GM12878 (cell line): ENCODE results near the gene MED19. TPM values are rescaled to one million over a fixed set of nuclear protein-coding genes. Genes with fewer than 3 reads are reported as not detected.

Experiments
- ATAC-seq: fragments of 200-7000 bp; cut with Tn5 transposase; 3 replicates; pipeline ENCODE4 v1.9.1; 2020; ENCODE audit warnings: mild to moderate bottlenecking, moderate library complexity
- BruUV-seq: library from RNA; stranded (reverse); fragments of 400-500 nt; replicated peaks from 2 replicates; lab custom pipeline; 2021; lab: Mats Ljungman, UMichigan
- CTCF ChIA-PET: fragments of 300-600 bp; sonication (Branson Sonifier 250); formaldehyde crosslinking; extraction: SDS; loops from one replicate; lab custom pipeline; 2021; ENCODE audit warnings: inconsistent platforms; lab: Yijun Ruan, JAX
- POLR2A ChIA-PET: fragments of 350-600 bp; formaldehyde crosslinking; extraction: SDS; loops from one replicate; lab custom pipeline; 2021; ENCODE audit warnings: inconsistent platforms; lab: Charles Lee
- RAD21 ChIA-PET: fragments of 300-600 bp; sonication (Branson Sonifier 250); formaldehyde crosslinking; loops from one replicate; lab custom pipeline; 2023; ENCODE audit warnings: antibody characterized with exemption; ENCODE audit not compliant: unreplicated experiment; lab: Charles Lee
- SMC1A ChIA-PET: fragments of 300-600 bp; sonication (Branson Sonifier 250); formaldehyde crosslinking; loops from one replicate; lab custom pipeline; 2023; ENCODE audit not compliant: unreplicated experiment, uncharacterized antibody; lab: Charles Lee
- DNase-seq: peaks from one replicate; pipeline ENCODE4 v3.0.0-alpha.2; 2011; ENCODE audit warnings: low read depth, low spot score
- FAIRE-seq: peaks from 3 replicates; lab custom pipeline; 2011; peaks lifted over from hg19 to GRCh38; lab: Jason Lieb, UNC
- H2AFZ ChIP-seq: 2 replicates; pipeline ENCODE4 v1.6.0; 2011; ENCODE audit warnings: low read depth, low read length, control low read depth; ENCODE audit not compliant: control insufficient read depth
- H3K27ac ChIP-seq: 2 replicates; pipeline ENCODE4 v1.5.1; 2011; ENCODE audit warnings: control low read depth; ENCODE audit not compliant: control insufficient read depth, insufficient read depth
- H3K27me3 ChIP-seq, 2 experiments: replicated peaks in 1 of 2; 2 replicates each; pipeline versions ENCODE4 v1.6.0 to v1.6.1; 2011; ENCODE audit warnings: low read length in 1 of 2; ENCODE audit not compliant: control insufficient read depth in 2 of 2, insufficient read depth in 2 of 2
- H3K36me3 ChIP-seq, 2 experiments: 2 replicates each; pipeline ENCODE4 v1.5.1; 2011; ENCODE audit warnings: low read length in 1 of 2; ENCODE audit not compliant: control insufficient read depth in 2 of 2, insufficient read depth in 2 of 2
- H3K4me1 ChIP-seq: 2 replicates; pipeline ENCODE4 v1.6.1; 2011; ENCODE audit warnings: mild to moderate bottlenecking, low read length, moderate library complexity, mixed read lengths; ENCODE audit not compliant: control insufficient read depth, insufficient read depth
- H3K4me2 ChIP-seq: 2 replicates; pipeline ENCODE4 v1.6.0; 2011; ENCODE audit warnings: control low read depth; ENCODE audit not compliant: control insufficient read depth, insufficient read depth
- H3K4me3 ChIP-seq: fragments of 200-600 bp; sonication (generic); 2 replicates; pipeline ENCODE4 v1.5.1; 2016
- H3K79me2 ChIP-seq: 2 replicates; pipeline ENCODE4 v1.6.0; 2011; ENCODE audit warnings: low read length; ENCODE audit not compliant: control insufficient read depth, insufficient read depth
- H3K9ac ChIP-seq: 2 replicates; pipeline ENCODE4 v1.8.0; 2011; ENCODE audit warnings: low read length, control low read depth, mixed read lengths; ENCODE audit not compliant: control insufficient read depth, insufficient read depth
- H3K9me3 ChIP-seq: replicated peaks from 3 replicates; pipeline ENCODE4 v1.5.1; 2011; ENCODE audit warnings: mild to moderate bottlenecking, low read length; ENCODE audit not compliant: control insufficient read depth, insufficient read depth
- H4K20me1 ChIP-seq: 2 replicates; pipeline ENCODE4 v1.6.0; 2011; ENCODE audit not compliant: control insufficient read depth, insufficient read depth
- CREM ChIP-seq: IDR thresholded peaks from 2 replicates; pipeline ENCODE4 v1.6.1; 2014; ENCODE audit warnings: antibody characterized with exemption, low read depth
- EZH2 ChIP-seq: IDR thresholded peaks from 2 replicates; pipeline ENCODE4 v1.6.1; 2012; ENCODE audit warnings: low read depth, mild to moderate bottlenecking, control low read depth, inconsistent platforms, low read length, borderline replicate concordance; ENCODE audit not compliant: control insufficient read depth
- FOS ChIP-seq: IDR thresholded peaks from 3 replicates; pipeline ENCODE4 v1.6.1; 2011; ENCODE audit warnings: borderline replicate concordance; ENCODE audit not compliant: insufficient read length; ENCODE audit errors: extremely low read depth
- HSF1 ChIP-seq: fragments of 150-350 bp; IDR thresholded peaks from 2 replicates; pipeline ENCODE4 v1.6.1; 2014; ENCODE audit warnings: mild to moderate bottlenecking, low read depth, low read length
- IKZF1 ChIP-seq: fragments of 450-650 bp; conservative IDR thresholded peaks from 2 replicates; pipeline ENCODE4 v1.6.1; 2017; ENCODE audit warnings: antibody characterized with exemption, mild to moderate bottlenecking
- NR2C1 ChIP-seq: fragments of 450-650 bp; IDR thresholded peaks from 2 replicates; pipeline ENCODE4 v1.6.1; 2017; ENCODE audit warnings: antibody characterized with exemption, mild to moderate bottlenecking, moderate library complexity
- NR2C2 ChIP-seq: IDR thresholded peaks from 2 replicates; pipeline ENCODE4 v1.6.1; 2011; ENCODE audit warnings: borderline replicate concordance, low read depth; ENCODE audit not compliant: control insufficient read depth, insufficient read length
- NR2F1 ChIP-seq: fragments of 450-650 bp; conservative IDR thresholded peaks from 2 replicates; pipeline ENCODE4 v1.6.1; 2017; ENCODE audit warnings: mild to moderate bottlenecking
- PAX8 ChIP-seq: fragments of 450-650 bp; IDR thresholded peaks from 2 replicates; pipeline ENCODE4 v1.6.1; 2017; ENCODE audit warnings: mild to moderate bottlenecking, moderate library complexity
- PKNOX1 ChIP-seq: fragments of 450-650 bp; IDR thresholded peaks from 2 replicates; pipeline ENCODE4 v1.6.1; 2016; ENCODE audit warnings: mild to moderate bottlenecking
- RAD21 ChIP-seq: IDR thresholded peaks from 2 replicates; pipeline ENCODE4 v1.6.1; 2011; ENCODE audit warnings: mild to moderate bottlenecking, low read depth, low read length, moderate library complexity; ENCODE audit not compliant: insufficient read depth
- SREBF2 ChIP-seq: IDR thresholded peaks from 2 replicates; pipeline ENCODE4 v1.6.1; 2012; ENCODE audit warnings: mild to moderate bottlenecking, low read length
- SUPT20H ChIP-seq: IDR thresholded peaks from 2 replicates; pipeline ENCODE4 v1.6.1; 2011; ENCODE audit warnings: low read depth, mild to moderate bottlenecking, low read length, moderate library complexity, borderline replicate concordance; ENCODE audit not compliant: control insufficient read depth
- ZBTB4 ChIP-seq: fragments of 450-650 bp; formaldehyde crosslinking; IDR thresholded peaks from 2 replicates; pipeline ENCODE4 v1.4.0; 2022; ENCODE audit warnings: mild to moderate bottlenecking, moderate library complexity
- WGBS: methylation state at CpG from one replicate; pipeline ENCODE4 v1.1.6; 2016; ENCODE audit warnings: low lambda C conversion rate; ENCODE audit not compliant: insufficient replicate concordance, insufficient coverage; ENCODE audit errors: missing lambda C conversion rate; 5-methylcytosine and 5-hydroxymethylcytosine counted together
- in situ Hi-C: fragments of 300-500 bp; cut with MboI; formaldehyde crosslinking; loops from 9 replicates; pipeline ENCODE4 v1.14.3; 2018; ENCODE audit warnings: mixed read lengths
- intact Hi-C: fragments of 100-400 bp; cut with micrococcal nuclease; formaldehyde crosslinking; loops from one replicate; pipeline ENCODE4 v1.14.2; 2022; ENCODE audit not compliant: unreplicated experiment
- polyA plus RNA-seq, 11 experiments: library from polyadenylated mRNA; depleted of rRNA in 4 of 11; unstranded in 6 of 11; stranded (reverse) in 5 of 11; fragments of >200 nt; fragmentation: Nextera tagmentation in 4 of 11; fragmentation: Illumina TruSeq in 1 of 11; extraction: Ambion mirVana in 4 of 11; extraction: Trizol in 1 of 11; gene quantifications; 1 replicate in 1 of 11; 2 replicates in 10 of 11; pipeline versions ENCODE4 v1.2.1 to v1.2.3, GENCODE V29; 2011 to 2016; ENCODE audit warnings: inconsistent platforms in 2 of 11, missing spikeins in 2 of 11, low read depth in 1 of 11
- total RNA-seq, 4 experiments: library from RNA; depleted of rRNA in 3 of 4; stranded (reverse); fragments of >200 nt in 3 of 4; fragmentation: Illumina TruSeq in 1 of 4; extraction: Trizol in 1 of 4; gene quantifications; 2 replicates each; pipeline versions ENCODE4 v1.2.1 to v1.2.3, GENCODE V29; 2013 to 2021

The MED19 gene
- total and polyA plus RNA-seq, 10 of the 15 experiments (the other 5 are each of a cell fraction or from before 2014, with no cell fraction given): 4.9 to 28.2 (median 17.3) TPM

GRCh38 chr11:57746920-57747319, 34.9 kb upstream of the MED19 start:
- H3K4me2 ChIP-seq: no peak overlapping the region
- ChIA-PET RAD21 (interaction anchor here (1.4 to 4.7 kb wide), 2 partner anchors 33 to 53 kb away, joined by 3 to 25 read pairs; no protein-coding TSS in a partner anchor), SMC1A (interaction anchor here (1.2 to 8.3 kb wide), 5 partner anchors 15 to 71 kb away, joined by 4 to 83 read pairs (median 5); partner anchors contain the start of gene CTNND1), CTCF (interaction anchor here (1.7 to 12.2 kb wide), 3 partner anchors 10 to 54 kb away, joined by 4 to 227 read pairs (median 9); no protein-coding TSS in a partner anchor)
- H3K4me1 ChIP-seq: no peaks in the 10 kb centered on the region
- FAIRE-seq: no peak
- no peak overlapping the region for H2AFZ ChIP-seq
- no peak for DNase-seq
- 100% methylated on average over 1 of the region's 1 CpG for WGBS
- peaks cover 12 to 17% of the 10 kb centered on the region in 2 experiments for H3K36me3 ChIP-seq
- in situ Hi-C loops: no loop called here
- H3K27ac ChIP-seq: no peak overlapping the region
- no peaks in the 10 kb centered on the region for H3K9me3 ChIP-seq
- TF ChIP-seq NR2C1 (no peak), PAX8 (no peak), EZH2 (no peak), CREM (no peak), PKNOX1 (no peak), ZBTB4 (no peak), SUPT20H (no peak), NR2C2 (no peak), RAD21 (no peak), IKZF1 (no peak), SREBF2 (no peak), NR2F1 (no peak), FOS (no peak), HSF1 (no peak)
- TF ChIP-seq, all 136 proteins: peak for 0
- Histone ChIP-seq H3K27me3 (no peaks in the 10 kb centered on the region), H3K4me3 (no peak overlapping the region), H3K79me2 (peaks cover 12% of the 10 kb centered on the region), H4K20me1 (no peaks in the 10 kb centered on the region), H3K9ac (no peak overlapping the region)
- ATAC-seq: no peak
- intact Hi-C loops: no loop called here
- POLR2A ChIA-PET: interaction anchor here (0.6 to 1.0 kb wide), 2 partner anchors 9 to 69 kb away, joined by 3 read pairs; no protein-coding TSS in a partner anchor
- no TSS peak for BruUV-seq
